Adrenal gland (tissue), 5 donors: ENCODE data around the gene NBAS.

Experiments used
- POLR2A ChIP-seq, 2 donors: fragments of 450-650 bp; IDR thresholded peaks; one replicate each; pipeline ENCODE4 v1.6.1; 2017; ENCODE audit warnings: antibody characterized with exemption in 2 of 2, mild to moderate bottlenecking in 2 of 2, moderate library complexity in 1 of 2
- TF ChIP-seq, protein P1 (sequence below), 6 experiments: fragments of 450-650 bp in 4 of 6; fragments of 200-600 bp in 2 of 6; sonication (generic) in 1 of 6; IDR thresholded peaks; 1 replicate in 5 of 6; 2 replicates in 1 of 6; pipeline versions ENCODE4 v1.5.1 to v1.8.0; 2016 to 2021; ENCODE audit warnings: antibody characterized with exemption in 6 of 6, mild to moderate bottlenecking in 2 of 6, moderate library complexity in 1 of 6
- donor health status: DM: no; HTN: no; CAD: no.

DNA sequence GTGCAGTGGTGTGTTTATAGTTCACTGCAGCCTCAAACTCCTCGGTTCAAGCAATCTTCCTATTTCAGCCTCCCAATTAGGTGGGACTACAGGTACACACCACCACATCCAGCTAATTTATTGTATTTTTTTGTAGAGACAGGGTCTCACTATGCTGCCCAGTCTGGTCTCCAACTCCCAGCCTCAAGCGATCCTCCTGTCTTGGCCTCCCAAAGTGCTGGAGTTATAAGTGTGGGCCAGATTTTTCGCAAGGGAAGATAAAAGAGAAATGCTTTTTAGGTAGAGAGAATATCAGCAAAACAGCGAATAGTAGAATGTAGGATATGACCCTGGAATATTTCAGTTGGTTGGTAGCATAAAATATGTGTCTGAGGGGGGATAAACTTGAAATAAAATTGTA, 34.8 kb upstream of the NBAS start:
- TF ChIP-seq, protein P1, sequence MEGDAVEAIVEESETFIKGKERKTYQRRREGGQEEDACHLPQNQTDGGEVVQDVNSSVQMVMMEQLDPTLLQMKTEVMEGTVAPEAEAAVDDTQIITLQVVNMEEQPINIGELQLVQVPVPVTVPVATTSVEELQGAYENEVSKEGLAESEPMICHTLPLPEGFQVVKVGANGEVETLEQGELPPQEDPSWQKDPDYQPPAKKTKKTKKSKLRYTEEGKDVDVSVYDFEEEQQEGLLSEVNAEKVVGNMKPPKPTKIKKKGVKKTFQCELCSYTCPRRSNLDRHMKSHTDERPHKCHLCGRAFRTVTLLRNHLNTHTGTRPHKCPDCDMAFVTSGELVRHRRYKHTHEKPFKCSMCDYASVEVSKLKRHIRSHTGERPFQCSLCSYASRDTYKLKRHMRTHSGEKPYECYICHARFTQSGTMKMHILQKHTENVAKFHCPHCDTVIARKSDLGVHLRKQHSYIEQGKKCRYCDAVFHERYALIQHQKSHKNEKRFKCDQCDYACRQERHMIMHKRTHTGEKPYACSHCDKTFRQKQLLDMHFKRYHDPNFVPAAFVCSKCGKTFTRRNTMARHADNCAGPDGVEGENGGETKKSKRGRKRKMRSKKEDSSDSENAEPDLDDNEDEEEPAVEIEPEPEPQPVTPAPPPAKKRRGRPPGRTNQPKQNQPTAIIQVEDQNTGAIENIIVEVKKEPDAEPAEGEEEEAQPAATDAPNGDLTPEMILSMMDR (IDR thresholded peaks at IDR 0.05): no peak
- TF ChIP-seq POLR2A (IDR thresholded peaks at IDR 0.05): no peak
